Measurements from ENCODE around the gene EID2B. TPM values are rescaled to one million over a fixed set of nuclear protein-coding genes. Genes with fewer than 3 reads are reported as not detected.

EID2B gene
- 4.3 and 7.2 TPM in 2 replicates for total RNA-seq

GRCh38 chr19:39532233-39533002 is at the start of gene EID2B:
TSS of gene EID2B (minus strand) at chr19:39532852. CDS start at chr19:39532802, 50 bp downstream.

GRCh38 chr19:39539518-39540332 is 7.1 kb upstream of the EID2B start, which contains the start of gene EID2:
TSS of gene EID2 (minus strand) at chr19:39540161. CDS start at chr19:39540079, 82 bp downstream.

GRCh38 chr19:39514840-39515550 is 17.7 kb downstream of the EID2B start, which contains the start of gene SELENOV:
TSS of gene SELENOV (plus strand) at chr19:39515139. CDS start at chr19:39515213, 74 bp downstream.

GRCh38 chr19:39498798-39499642 is 33.6 kb downstream of the EID2B start, which contains the start of gene DLL3:
TSS of gene DLL3 (plus strand) at chr19:39498947. CDS start at chr19:39498975, 28 bp downstream.

Other genes with a start within 250 kb of the EID2B start
- not detected in 2 replicates for gene IFNL1, start 236.4 kb downstream of the EID2B start, total RNA-seq
- gene LRFN1, start 212.0 kb downstream of the EID2B start, total RNA-seq: not detected in 2 replicates
- 0.29 and 1.4 TPM in 2 replicates for gene GMFG, start 196.8 kb downstream of the EID2B start, total RNA-seq
- 55.9 and 79.8 TPM in 2 replicates for gene SAMD4B, start 190.4 kb downstream of the EID2B start, total RNA-seq
- 43.2 and 46.6 TPM in 2 replicates for gene PAF1, start 141.7 kb downstream of the EID2B start, total RNA-seq
- gene MED29, start 141.5 kb downstream of the EID2B start, total RNA-seq: 24.3 and 32.3 TPM in 2 replicates
- 14.5 and 22.2 TPM in 2 replicates for gene ZFP36, start 126.0 kb downstream of the EID2B start, total RNA-seq
- 12.1 and 20.5 TPM in 2 replicates for gene PLEKHG2, start 120.2 kb downstream of the EID2B start, total RNA-seq
- gene RPS16, start 96.9 kb downstream of the EID2B start, total RNA-seq: 1,567 and 1,902 TPM in 2 replicates
- 59.7 and 97.1 TPM in 2 replicates for gene SUPT5H, start 87.3 kb downstream of the EID2B start, total RNA-seq
- 116 and 134 TPM in 2 replicates for gene TIMM50, start 52.0 kb downstream of the EID2B start, total RNA-seq
- gene DLL3, start 33.9 kb downstream of the EID2B start, total RNA-seq: 0.35 and 1.7 TPM in 2 replicates
- gene SELENOV, start 17.7 kb downstream of the EID2B start, total RNA-seq: not detected in 2 replicates
- 7.8 and 13.8 TPM in 2 replicates for gene EID2, start 7.3 kb upstream of the EID2B start, total RNA-seq
- gene LGALS13, start 69.7 kb upstream of the EID2B start, total RNA-seq: not detected in 2 replicates
- gene LGALS16, start 123.1 kb upstream of the EID2B start, total RNA-seq: not detected in 2 replicates
- not detected in 2 replicates for gene LGALS14, start 171.6 kb upstream of the EID2B start, total RNA-seq
- not detected in 2 replicates for gene CLC, start 205.2 kb upstream of the EID2B start, total RNA-seq
- not detected in 2 replicates for gene LEUTX, start 246.0 kb upstream of the EID2B start, total RNA-seq